A673 (cell line): Measurements from ENCODE around the gene OLFML1.

Source experiments
- CTCF ChIP-seq: fragments of 300-800, 200-600 bp; sonication (generic); conservative IDR thresholded peaks from 2 replicates; pipeline ENCODE4 v1.5.1; 2017; ENCODE audit warnings: low read depth, mild to moderate bottlenecking, antibody characterized with exemption, low read length, moderate library complexity, mixed read lengths
- EZH2 ChIP-seq: fragments of 200-600 bp; sonication (generic); IDR thresholded peaks from 2 replicates; pipeline ENCODE4 v1.6.1; 2017; ENCODE audit warnings: borderline replicate concordance, low read depth, mild to moderate bottlenecking, mixed read lengths, antibody characterized with exemption, low read length; ENCODE audit not compliant: poor library complexity, severe bottlenecking

GRCh38 chr11:7437696-7438095 lies 47.6 kb upstream of the OLFML1 start:
- no peak for TF ChIP-seq EZH2
- TF ChIP-seq CTCF = no peak
